CD4-positive, alpha-beta T cell treated with Interleukin-4 for 4 hours (primary cell): ENCODE measurements around the gene SOX10.

Experiments used
- DNase-seq: peaks from one replicate; pipeline ENCODE4 v3.0.0-alpha.2; 2020

Gene SOX10

GRCh38 chr22:38016182-38017151 lies 32.1 kb upstream of the SOX10 start:
- no peak for DNase-seq

DNA sequence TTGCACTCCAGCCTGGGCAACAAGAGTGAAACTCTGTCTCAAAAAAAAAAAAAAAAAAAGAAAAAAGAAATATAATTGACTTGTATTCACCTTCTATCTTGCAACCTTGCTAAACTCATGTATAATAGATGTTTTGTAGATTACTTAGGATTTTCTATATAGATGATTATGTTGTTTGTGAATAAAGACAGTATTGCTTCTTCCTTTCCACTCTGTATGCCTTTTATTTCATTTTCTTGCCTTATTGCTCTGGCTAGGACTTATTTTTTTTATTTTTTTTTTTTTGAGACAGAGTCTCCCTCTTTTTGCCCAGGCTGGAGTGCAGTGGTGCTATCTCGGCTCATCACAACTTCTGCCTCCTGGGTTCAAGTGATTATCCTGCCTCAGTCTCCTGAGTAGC lies 29.7 kb upstream of the SOX10 start:
- DNase-seq, result no peak

DNA sequence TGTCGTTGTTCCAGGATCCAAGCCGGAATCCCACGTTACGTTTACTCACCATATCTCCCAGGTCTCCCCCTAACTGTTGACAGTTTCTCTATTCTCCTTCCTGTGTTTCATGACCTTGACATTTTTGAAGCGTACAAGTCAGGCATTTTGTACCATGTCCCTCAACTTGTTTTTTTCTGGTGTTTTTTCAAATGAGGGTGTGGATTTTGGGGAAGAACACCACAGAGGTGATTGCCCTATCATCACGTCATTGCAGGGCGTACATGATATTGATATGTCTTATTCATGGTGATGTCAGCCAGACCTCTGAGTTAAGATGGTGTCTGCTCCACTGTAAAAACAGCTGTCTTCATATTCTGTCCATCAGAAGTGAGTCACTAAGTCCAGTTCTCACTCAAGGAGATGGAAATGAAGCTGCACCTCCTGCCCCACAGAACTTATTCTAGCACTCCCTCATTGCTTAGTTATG lies 28.3 kb upstream of the SOX10 start:
- no peak for DNase-seq

GRCh38 chr22:38009000-38009806 lies 24.8 kb upstream of the SOX10 start:
- no peak for DNase-seq

DNA sequence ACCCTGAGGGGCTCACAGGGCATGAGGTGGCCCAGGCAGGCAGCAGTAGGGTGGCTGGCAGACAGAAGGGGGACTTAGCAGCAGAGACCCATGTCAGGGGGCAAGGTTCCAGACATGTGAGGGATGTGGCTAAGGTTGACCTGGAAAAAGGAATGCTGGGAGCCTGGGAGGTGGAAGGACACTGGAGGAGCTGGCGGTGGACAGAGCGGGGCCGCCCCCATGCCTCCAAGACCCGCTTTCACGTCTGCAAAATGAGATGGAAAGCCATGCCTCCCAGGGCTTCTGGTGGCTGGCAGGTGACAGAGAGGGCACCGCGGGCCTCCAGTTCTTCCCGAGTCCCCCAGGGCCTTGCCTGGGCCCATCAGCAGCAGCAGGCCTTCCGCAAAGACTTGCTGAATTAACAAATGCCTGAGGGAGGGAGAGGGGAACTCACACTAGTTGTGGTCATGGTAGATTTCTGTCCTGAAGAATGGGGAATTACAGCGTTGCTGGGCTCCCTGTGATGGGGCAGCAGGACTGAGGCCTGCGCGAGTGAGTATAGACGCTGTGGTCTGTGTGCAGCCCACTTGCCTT lies 23.1 kb upstream of the SOX10 start:
- DNase-seq, result no peak

GRCh38 chr22:38006906-38007305 lies 22.6 kb upstream of the SOX10 start:
- DNase-seq, result no peak

DNA sequence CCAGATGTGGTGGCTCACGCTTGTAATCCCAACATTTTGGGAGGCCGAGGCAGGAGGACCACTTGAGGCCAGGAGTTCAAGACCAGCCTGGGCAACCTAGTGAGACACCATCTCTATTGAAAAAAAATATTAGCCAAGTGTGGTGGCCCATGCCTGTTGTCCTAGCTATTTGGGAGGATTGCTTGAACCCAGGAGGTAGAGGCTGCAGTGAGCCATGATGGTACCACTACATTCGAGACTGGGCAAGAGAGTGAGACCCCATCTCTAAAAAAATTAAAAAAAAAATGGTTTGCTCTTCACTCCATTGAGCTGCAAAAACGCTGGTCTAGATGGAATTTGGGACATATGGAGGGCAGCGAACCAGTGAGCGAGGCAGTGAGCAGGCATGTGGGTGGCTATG lies 21.6 kb upstream of the SOX10 start:
- DNase-seq, result no peak

DNA sequence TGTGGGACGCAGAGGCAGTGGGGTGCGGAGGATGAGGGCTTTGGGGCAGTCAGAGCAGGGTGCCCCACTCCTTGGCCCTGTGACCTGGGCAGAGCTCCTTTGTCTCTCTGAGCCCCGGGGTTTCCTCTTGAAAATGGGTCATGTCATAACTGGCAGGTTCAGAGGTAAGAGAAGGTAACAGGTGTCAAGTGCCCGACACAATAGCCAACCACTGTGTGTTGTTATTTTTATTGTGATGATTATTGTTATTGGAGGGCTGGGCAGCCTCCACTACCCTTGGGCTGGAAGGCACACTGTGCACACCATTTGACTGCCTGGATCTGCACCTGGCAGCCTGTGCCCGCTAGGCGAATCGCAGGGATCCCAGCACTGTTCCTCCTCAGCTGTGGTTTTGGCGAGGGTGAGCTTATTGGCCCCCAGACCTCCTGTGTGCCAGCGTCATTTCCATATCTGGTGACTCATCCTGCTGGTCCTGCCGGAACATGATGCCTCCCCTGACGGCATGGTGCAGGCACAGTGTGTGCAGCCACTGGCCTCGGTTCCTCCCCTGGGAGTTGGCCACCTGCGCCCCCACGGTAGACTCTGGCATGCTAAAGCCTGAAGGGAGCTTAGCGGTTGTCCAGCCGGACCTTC lies 15.4 kb upstream of the SOX10 start:
- no peak for DNase-seq

DNA sequence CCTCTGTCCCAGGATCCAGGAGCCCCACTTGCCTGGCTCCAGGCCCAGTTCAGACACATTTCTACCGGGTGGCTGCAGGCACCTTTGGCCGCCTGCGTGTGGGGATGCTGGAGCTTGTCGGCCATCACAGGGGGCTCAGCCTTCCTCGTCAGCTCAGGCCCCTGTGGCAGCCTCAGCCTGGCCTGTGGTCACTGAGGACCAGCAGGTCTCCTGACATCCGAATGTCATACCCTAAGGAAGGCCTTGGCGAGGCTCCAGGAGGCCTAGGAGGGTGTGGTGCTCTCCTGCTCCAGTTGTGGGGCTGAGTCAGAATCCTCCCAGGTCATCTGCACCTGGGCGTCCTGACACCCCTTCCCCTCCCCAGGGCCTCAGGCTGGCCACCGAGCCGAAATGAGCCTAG lies 14.9 kb upstream of the SOX10 start:
- DNase-seq, result no peak

- DNase-seq, result no peak
These were observed 14.2 kb upstream of the SOX10 start for GRCh38 chr22:37998543-37998942.

DNA sequence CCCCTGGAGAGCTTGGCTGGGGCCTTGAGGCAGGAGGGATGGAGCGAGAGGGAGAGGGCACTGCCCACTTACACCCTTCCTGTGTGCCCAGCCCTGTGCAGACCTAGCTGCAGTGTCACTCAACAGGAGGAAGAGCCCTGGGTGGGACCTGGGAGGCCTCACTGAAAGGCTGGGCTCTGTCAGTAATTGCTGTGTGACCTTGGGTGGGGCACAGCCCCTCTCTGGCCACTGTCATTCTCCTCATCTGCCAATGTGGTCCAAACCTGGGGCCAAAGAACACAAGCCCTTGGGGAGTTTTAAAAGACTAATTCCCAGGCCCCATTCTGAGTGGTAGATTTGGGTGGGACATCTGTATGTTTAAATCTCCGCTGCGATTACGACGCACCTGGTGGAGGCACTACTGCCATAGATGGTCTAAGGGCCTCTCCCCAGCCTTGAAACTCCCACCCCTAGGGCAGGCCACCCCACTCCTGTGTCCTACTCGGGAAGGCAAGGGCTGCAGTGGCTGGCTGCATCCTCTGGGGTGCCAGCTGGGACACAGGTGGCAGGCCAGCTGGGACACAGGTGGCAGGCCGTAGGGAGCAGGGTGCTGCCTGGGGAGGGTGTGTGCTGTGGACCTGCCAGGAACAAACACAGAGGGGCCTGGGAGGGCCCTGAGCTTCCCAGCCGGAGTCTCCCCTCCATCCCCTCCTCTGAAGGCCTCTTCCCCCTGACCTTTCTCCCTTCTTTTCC lies 12.3 kb upstream of the SOX10 start:
- DNase-seq, result no peak

GRCh38 chr22:37996079-37996478 lies 11.7 kb upstream of the SOX10 start:
- no peak for DNase-seq

GRCh38 chr22:37995460-37995859 lies 11.1 kb upstream of the SOX10 start:
- DNase-seq, result no peak

DNA sequence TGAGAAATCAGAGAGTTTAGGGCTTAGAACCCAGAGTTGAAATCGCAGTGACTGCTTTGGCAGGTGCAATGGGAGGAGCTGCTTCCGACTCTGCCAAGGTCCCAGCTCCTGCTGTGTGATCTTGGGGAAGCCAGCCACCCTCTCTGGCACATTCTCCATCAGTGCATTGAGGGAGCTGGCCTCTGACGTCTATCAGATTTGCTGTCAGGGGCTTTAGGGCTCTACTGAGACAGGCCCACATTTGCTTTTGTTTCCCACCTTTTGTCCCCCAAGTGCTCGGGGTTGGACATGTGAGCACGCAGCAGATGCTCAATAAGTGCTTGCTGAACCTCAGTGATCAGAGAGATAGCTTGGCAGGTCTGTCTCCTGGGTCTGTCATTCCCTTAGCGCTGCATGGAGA lies 10.6 kb upstream of the SOX10 start:
- DNase-seq, result no peak

DNA sequence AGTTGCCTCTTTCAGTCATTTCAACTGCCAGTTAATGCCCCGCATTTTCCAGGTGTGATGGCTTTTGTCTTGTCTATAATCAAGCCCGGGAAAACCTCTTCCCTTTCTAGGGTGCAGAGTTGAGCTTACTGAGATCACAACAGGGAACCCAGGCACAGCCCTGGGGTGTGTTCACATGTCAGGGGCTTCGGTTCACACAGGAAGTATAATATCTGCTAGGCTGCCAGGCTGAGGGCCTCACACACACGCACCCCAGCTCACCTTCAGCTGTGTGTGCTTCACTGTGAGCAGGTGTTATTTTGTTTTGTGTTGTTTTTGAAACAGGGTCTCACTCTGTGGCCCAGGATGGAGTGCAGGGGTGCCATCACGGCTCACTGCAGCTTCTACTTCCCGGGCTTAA lies 9.7 kb upstream of the SOX10 start:
- peak; percentile 49 for DNase-seq

- DNase-seq, result no peak
These were observed 7.5 kb upstream of the SOX10 start for GRCh38 chr22:37991731-37992442.

DNA sequence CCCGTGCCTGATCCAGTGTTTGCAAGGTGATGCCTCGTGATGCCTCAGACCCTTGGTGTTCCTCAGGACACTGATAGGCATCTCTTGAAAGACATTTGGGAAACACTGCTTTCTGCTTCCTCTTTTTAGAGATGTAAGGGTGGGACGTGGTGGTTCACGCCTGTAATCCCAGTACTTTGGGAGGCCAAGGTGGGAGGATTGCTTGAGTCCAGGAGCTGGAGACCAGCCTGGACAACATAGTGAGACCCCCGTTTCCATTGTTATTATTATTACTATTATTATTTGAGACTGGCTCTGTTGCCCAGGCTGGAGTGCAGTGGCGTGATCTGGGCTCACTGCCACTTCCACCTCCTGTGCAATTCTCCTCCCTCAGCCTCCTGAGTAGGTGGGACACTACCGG lies 6.5 kb upstream of the SOX10 start:
- no peak for DNase-seq

GRCh38 chr22:37990301-37990700 lies 5.9 kb upstream of the SOX10 start:
- no peak for DNase-seq

- no peak for DNase-seq
These were observed 5.0 kb upstream of the SOX10 start for GRCh38 chr22:37989146-37990045.

DNA sequence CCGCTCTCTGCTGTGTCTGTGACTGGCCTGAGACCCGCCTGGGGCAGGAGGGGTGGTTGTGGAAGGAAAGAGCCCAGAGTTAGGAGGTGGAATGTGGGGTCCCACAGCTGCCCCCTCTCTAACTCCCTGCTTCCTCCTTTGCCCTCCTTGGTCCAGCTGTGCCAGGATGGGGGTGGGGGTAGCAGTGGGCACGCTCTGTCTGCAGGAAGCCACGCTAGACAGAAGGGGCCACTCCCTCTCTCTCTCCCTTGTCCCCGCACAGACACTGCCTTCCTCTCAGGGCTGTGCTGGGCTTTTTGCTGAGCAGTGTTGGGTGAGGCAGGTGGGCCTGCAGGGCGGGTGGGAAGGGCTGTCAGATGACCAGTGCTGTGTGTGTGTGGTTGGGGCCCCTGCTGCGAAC lies 2.0 kb upstream of the SOX10 start:
- DNase-seq, result no peak
